HL-60 (cell line): ENCODE results near the gene CTSH.

Source experiments
- CTCF ChIP-seq: IDR thresholded peaks from one replicate; pipeline ENCODE4 v1.5.1; 2011; ENCODE audit warnings: low read length, control low read depth, inconsistent platforms; ENCODE audit not compliant: insufficient read depth
- GABPA ChIP-seq: IDR thresholded peaks from 2 replicates; pipeline ENCODE4 v1.6.1; 2012; ENCODE audit warnings: low read depth
- REST ChIP-seq: IDR thresholded peaks from 2 replicates; pipeline ENCODE4 v1.6.1; 2012; ENCODE audit warnings: low read depth; ENCODE audit not compliant: insufficient replicate concordance
- SPI1 ChIP-seq: IDR thresholded peaks from 2 replicates; pipeline ENCODE4 v1.6.1; 2012; ENCODE audit warnings: low read depth, mild to moderate bottlenecking, borderline replicate concordance

- TF ChIP-seq CTCF, result no peak
- TF ChIP-seq SPI1, result no peak
- no peak for TF ChIP-seq REST
- TF ChIP-seq GABPA, result no peak
Measured at GRCh38 chr15:78878356-78878755, 66.5 kb downstream of the CTSH start.
